Lower leg skin (tissue), 3 donors: Measurements from ENCODE around the gene ZNF644.

Experiments used
- CTCF ChIP-seq, 3 donors: fragments of 450-650 bp; IDR thresholded peaks; one replicate each; pipeline ENCODE4 v1.5.1; 2016; ENCODE audit warnings: antibody characterized with exemption in 3 of 3, mild to moderate bottlenecking in 3 of 3, moderate library complexity in 2 of 3
- POLR2A ChIP-seq, 2 donors: fragments of 450-650 bp; IDR thresholded peaks; one replicate each; pipeline ENCODE4 v1.6.1; 2016 to 2017; ENCODE audit warnings: antibody characterized with exemption in 2 of 2, mild to moderate bottlenecking in 1 of 2, moderate library complexity in 1 of 2

- TF ChIP-seq POLR2A (IDR thresholded peaks at IDR 0.05) (no peak), CTCF (IDR thresholded peaks at IDR 0.05) (no peak)
Measured at GRCh38 chr1:90899263-90899662, 122.6 kb downstream of the ZNF644 start.
